DMS 273 (cell line): Measurements from ENCODE around the gene TRPM3.
A peak's percentile ranks its signal among the peaks of the same experiment; 100 is the strongest.

Source experiments
- DNase-seq: peaks from one replicate; lab custom pipeline; 2025; ENCODE audit not compliant: unreplicated experiment; lab: John Stamatoyannopoulos, UW

Gene TRPM3

GRCh38 chr9:71098801-71099200 lies 22.6 kb downstream of the TRPM3 start:
- DNase-seq: no peak

GRCh38 chr9:71097671-71098070 lies 23.8 kb downstream of the TRPM3 start:
- peak; percentile 73 for DNase-seq

GRCh38 chr9:71096421-71097108 lies 24.9 kb downstream of the TRPM3 start:
- DNase-seq: peak; percentile 44

GRCh38 chr9:71094708-71095251 lies 26.6 kb downstream of the TRPM3 start:
- no peak for DNase-seq

- DNase-seq: no peak
Observed at GRCh38 chr9:71090896-71091295, 30.5 kb downstream of the TRPM3 start.

GRCh38 chr9:71079451-71079850 lies 42.0 kb downstream of the TRPM3 start:
- peak; percentile 87 for DNase-seq

GRCh38 chr9:71076096-71076495 lies 45.3 kb downstream of the TRPM3 start:
- DNase-seq: no peak

GRCh38 chr9:71073494-71073893 lies 47.9 kb downstream of the TRPM3 start:
- no peak for DNase-seq

GRCh38 chr9:71072587-71072986 lies 48.8 kb downstream of the TRPM3 start:
- no peak for DNase-seq

- DNase-seq: no peak
Observed at GRCh38 chr9:71071633-71072032, 49.8 kb downstream of the TRPM3 start.

- DNase-seq: no peak
Observed at GRCh38 chr9:71058660-71059059, 62.8 kb downstream of the TRPM3 start.

GRCh38 chr9:71052287-71052686 lies 69.1 kb downstream of the TRPM3 start:
- DNase-seq: no peak

GRCh38 chr9:71048280-71048679 lies 73.1 kb downstream of the TRPM3 start:
- no peak for DNase-seq

- DNase-seq: no peak
Observed at GRCh38 chr9:71042448-71042990, 78.9 kb downstream of the TRPM3 start.

GRCh38 chr9:71037521-71037920 lies 83.9 kb downstream of the TRPM3 start:
- peak; percentile 39 for DNase-seq

GRCh38 chr9:71036501-71036900 lies 84.9 kb downstream of the TRPM3 start:
- peak; percentile 84 for DNase-seq

- DNase-seq: no peak
Observed at GRCh38 chr9:71032779-71033178, 88.6 kb downstream of the TRPM3 start.

- DNase-seq: peak; percentile 19
Observed at GRCh38 chr9:71025728-71026127, 95.7 kb downstream of the TRPM3 start.

GRCh38 chr9:71025201-71025600 lies 96.2 kb downstream of the TRPM3 start:
- peak; percentile 66 for DNase-seq

- no peak for DNase-seq
Observed at GRCh38 chr9:71010258-71010657, 111.2 kb downstream of the TRPM3 start.

- no peak for DNase-seq
Observed at GRCh38 chr9:71005456-71005855, 116.0 kb downstream of the TRPM3 start.

- no peak for DNase-seq
Observed at GRCh38 chr9:71004196-71004595, 117.2 kb downstream of the TRPM3 start.

GRCh38 chr9:71003346-71003745 lies 118.1 kb downstream of the TRPM3 start:
- peak; percentile 38 for DNase-seq
